GM19467 (cell line): ENCODE results near the gene GNG12.

Experiments
- ATAC-seq: cut with Tn5 transposase; IDR thresholded peaks from one replicate; pipeline ENCODE4 v1.9.1; 2021; ENCODE audit warnings: mild to moderate bottlenecking, moderate library complexity; ENCODE audit not compliant: unreplicated experiment

GNG12 gene

GRCh38 chr1:67832737-67833601, at the start of gene GNG12:
TSS of gene GNG12 (minus strand) at chr1:67833467. CDS start at chr1:67707686, 125,781 bp downstream.
- ATAC-seq, result no peak

- no peak for ATAC-seq
These were observed 49.1 kb upstream of the GNG12 start for GRCh38 chr1:67882196-67882958.

GRCh38 chr1:67880056-67880601, 46.9 kb upstream of the GNG12 start:
- no peak for ATAC-seq

GRCh38 chr1:67879485-67879884, 46.2 kb upstream of the GNG12 start:
- no peak for ATAC-seq

GRCh38 chr1:67874501-67875111, 41.3 kb upstream of the GNG12 start:
- no peak for ATAC-seq

- no peak for ATAC-seq
These were observed 36.0 kb upstream of the GNG12 start for GRCh38 chr1:67869233-67869632.

- ATAC-seq, result no peak
These were observed 30.4 kb upstream of the GNG12 start for GRCh38 chr1:67863637-67864036.

GRCh38 chr1:67862685-67863084, 29.4 kb upstream of the GNG12 start:
- ATAC-seq, result no peak

- ATAC-seq, result no peak
These were observed 28.7 kb upstream of the GNG12 start for GRCh38 chr1:67861856-67862516.

- ATAC-seq, result no peak
These were observed 27.5 kb upstream of the GNG12 start for GRCh38 chr1:67860776-67861175.

GRCh38 chr1:67856921-67857320, 23.7 kb upstream of the GNG12 start:
- ATAC-seq, result no peak

GRCh38 chr1:67855961-67856360, 22.7 kb upstream of the GNG12 start:
- no peak for ATAC-seq

- ATAC-seq, result no peak
These were observed 22.2 kb upstream of the GNG12 start for GRCh38 chr1:67855444-67855843.

GRCh38 chr1:67853704-67854103, 20.4 kb upstream of the GNG12 start:
- no peak for ATAC-seq

GRCh38 chr1:67851800-67852199, 18.5 kb upstream of the GNG12 start:
- ATAC-seq, result no peak

- ATAC-seq, result no peak
These were observed 17.4 kb upstream of the GNG12 start for GRCh38 chr1:67850611-67851075.

- ATAC-seq, result no peak
These were observed 16.9 kb upstream of the GNG12 start for GRCh38 chr1:67850151-67850551.

- ATAC-seq, result no peak
These were observed 14.2 kb upstream of the GNG12 start for GRCh38 chr1:67847466-67847865.

- ATAC-seq, result no peak
These were observed 13.3 kb upstream of the GNG12 start for GRCh38 chr1:67846538-67846937.

GRCh38 chr1:67844988-67845387, 11.7 kb upstream of the GNG12 start:
- no peak for ATAC-seq

- ATAC-seq, result no peak
These were observed 10.5 kb upstream of the GNG12 start for GRCh38 chr1:67843746-67844145.
